Suprapubic skin (tissue), 4 donors: ENCODE measurements around the gene DDX47. TPM values are rescaled to one million over a fixed set of nuclear protein-coding genes. Genes with fewer than 3 reads are reported as not detected.
"Not testable (repeated sequence)": the region's sequence is repeated elsewhere in the genome, so short reads cannot be mapped to it uniquely, and the experiment has no call there.

Source experiments
- DNase-seq, 2 donors: peaks; one replicate each; pipeline ENCODE4 v3.0.0-alpha.2; 2019; ENCODE audit warnings: low spot score in 2 of 2
- H3K27ac ChIP-seq: fragments of 200-600 bp; sonication (generic); one replicate; pipeline ENCODE4 v1.5.1; 2019
- H3K27me3 ChIP-seq: fragments of 200-600 bp; sonication (generic); one replicate; pipeline ENCODE4 v1.5.1; 2019
- H3K36me3 ChIP-seq: fragments of 200-600 bp; sonication (generic); one replicate; pipeline ENCODE4 v1.5.1; 2019
- H3K4me1 ChIP-seq: fragments of 200-600 bp; sonication (generic); one replicate; pipeline ENCODE4 v1.5.1; 2019
- H3K4me3 ChIP-seq: fragments of 200-600 bp; sonication (generic); one replicate; pipeline ENCODE4 v1.5.1; 2019; ENCODE audit warnings: mild to moderate bottlenecking
- H3K9me3 ChIP-seq: fragments of 200-600 bp; sonication (generic); one replicate; pipeline ENCODE4 v1.5.1; 2019
- EP300 ChIP-seq: sonication (generic); formaldehyde crosslinking; IDR thresholded peaks from one replicate; pipeline ENCODE4 v1.6.1; 2017; ENCODE audit warnings: antibody characterized with exemption
- POLR2A ChIP-seq, 2 donors: fragments of 450-650 bp; IDR thresholded peaks; one replicate each; pipeline ENCODE4 v1.6.1; 2017; ENCODE audit warnings: antibody characterized with exemption in 2 of 2, mild to moderate bottlenecking in 2 of 2, moderate library complexity in 2 of 2
- POLR2AphosphoS5 ChIP-seq, 3 donors: sonication (generic); formaldehyde crosslinking; IDR thresholded peaks; one replicate each; pipeline ENCODE4 v1.6.1; 2017; ENCODE audit warnings: antibody characterized with exemption in 3 of 3
- WGBS: methylation state at CpG from one replicate; pipeline ENCODE4 v1.1.5; 2018; 5-methylcytosine and 5-hydroxymethylcytosine counted together
- total RNA-seq, 4 donors: library from RNA; depleted of rRNA; stranded (reverse); fragments of >200 nt; gene quantifications; one replicate each; pipeline ENCODE4 v1.1.0, GENCODE V29; 2016
- TF ChIP-seq, protein P1 (sequence below), 2 donors: fragments of 200-600 bp in 1 of 2; fragments of 450-650 bp in 1 of 2; sonication (generic) in 1 of 2; IDR thresholded peaks; one replicate each; pipeline ENCODE4 v1.5.1; 2016 to 2019; ENCODE audit warnings: antibody characterized with exemption in 2 of 2, mild to moderate bottlenecking in 1 of 2, moderate library complexity in 1 of 2

Gene DDX47
- total RNA-seq, 4 donors from 2014 or later: 64.1 to 76.4 (median 66.9) TPM

DNA sequence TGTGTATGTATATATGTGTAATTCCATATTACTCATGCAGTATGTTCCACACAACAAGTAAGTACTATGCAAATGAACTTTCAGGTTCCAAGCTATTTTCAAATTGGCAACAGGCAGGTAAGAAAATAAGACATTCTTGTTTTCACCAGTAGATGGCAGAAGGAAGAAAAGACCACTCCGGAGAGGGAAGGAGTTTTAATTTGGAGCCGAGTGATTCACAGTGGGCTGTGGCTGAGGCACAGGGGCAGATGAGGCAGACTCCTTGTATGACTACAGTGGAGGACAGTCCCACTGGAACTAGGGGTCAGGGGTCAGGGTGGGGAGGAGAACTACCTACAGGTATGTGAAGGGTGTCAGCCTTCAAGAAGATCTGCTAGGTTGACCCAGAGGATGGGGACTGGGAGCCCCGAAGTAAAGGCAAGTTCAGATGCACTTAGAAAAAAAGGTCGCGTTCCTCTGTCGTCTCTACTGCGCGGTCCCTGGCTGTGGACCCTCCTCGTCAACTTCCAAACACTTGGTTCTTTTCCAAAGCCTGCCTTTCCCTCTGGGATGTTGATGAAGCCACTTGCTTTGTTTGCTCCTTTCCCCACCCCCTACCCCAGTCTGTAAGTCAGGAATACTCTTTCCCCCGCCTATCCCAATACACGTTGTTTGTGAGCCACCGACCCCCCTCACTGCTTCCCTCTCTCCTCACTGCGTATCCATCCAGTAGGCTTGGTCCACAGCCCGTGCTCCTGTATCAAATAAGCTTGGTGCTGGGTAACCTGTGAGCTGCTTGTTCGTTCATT is 24.1 kb downstream of the DDX47 start:
- DNase-seq: no peak
- TF ChIP-seq POLR2AphosphoS5 (IDR thresholded peaks at IDR 0.05): no peak
- no peak for TF ChIP-seq EP300
- TF ChIP-seq POLR2A (IDR thresholded peaks at IDR 0.05): no peak
- TF ChIP-seq, protein P1, sequence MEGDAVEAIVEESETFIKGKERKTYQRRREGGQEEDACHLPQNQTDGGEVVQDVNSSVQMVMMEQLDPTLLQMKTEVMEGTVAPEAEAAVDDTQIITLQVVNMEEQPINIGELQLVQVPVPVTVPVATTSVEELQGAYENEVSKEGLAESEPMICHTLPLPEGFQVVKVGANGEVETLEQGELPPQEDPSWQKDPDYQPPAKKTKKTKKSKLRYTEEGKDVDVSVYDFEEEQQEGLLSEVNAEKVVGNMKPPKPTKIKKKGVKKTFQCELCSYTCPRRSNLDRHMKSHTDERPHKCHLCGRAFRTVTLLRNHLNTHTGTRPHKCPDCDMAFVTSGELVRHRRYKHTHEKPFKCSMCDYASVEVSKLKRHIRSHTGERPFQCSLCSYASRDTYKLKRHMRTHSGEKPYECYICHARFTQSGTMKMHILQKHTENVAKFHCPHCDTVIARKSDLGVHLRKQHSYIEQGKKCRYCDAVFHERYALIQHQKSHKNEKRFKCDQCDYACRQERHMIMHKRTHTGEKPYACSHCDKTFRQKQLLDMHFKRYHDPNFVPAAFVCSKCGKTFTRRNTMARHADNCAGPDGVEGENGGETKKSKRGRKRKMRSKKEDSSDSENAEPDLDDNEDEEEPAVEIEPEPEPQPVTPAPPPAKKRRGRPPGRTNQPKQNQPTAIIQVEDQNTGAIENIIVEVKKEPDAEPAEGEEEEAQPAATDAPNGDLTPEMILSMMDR (IDR thresholded peaks at IDR 0.05): peak; percentile 31 to 38
- 65% methylated on average over 15 of the region's 15 CpGs for WGBS
- H3K4me3 ChIP-seq: no peak overlapping the region
- no peaks in the 10 kb centered on the region for H3K27me3 ChIP-seq
- peaks cover 10% of the 10 kb centered on the region for H3K4me1 ChIP-seq
- H3K36me3 ChIP-seq: peaks cover 17% of the 10 kb centered on the region
- no peak overlapping the region for H3K27ac ChIP-seq
- H3K9me3 ChIP-seq: no peaks in the 10 kb centered on the region

DNA sequence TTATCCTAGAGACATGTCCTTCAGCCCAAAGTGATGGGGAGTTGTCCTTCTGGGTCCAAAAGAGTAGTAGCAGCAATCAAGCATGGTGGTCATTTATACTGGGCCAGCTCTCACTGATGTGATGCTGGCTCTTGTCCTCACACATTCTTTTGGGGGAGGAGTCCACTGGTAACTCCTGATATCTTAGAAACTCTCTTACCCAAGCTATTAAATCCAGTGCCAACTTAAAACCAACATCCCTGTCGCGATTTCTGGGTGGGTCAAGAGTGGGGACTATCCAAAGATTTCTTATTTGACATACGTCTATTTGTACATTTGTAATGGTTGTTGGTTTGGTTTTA is 24.6 kb downstream of the DDX47 start:
- TF ChIP-seq EP300 (no peak), POLR2AphosphoS5 (IDR thresholded peaks at IDR 0.05) (no peak), POLR2A (IDR thresholded peaks at IDR 0.05) (no peak)
- TF ChIP-seq, protein P1 (IDR thresholded peaks at IDR 0.05): no peak
- H3K36me3 ChIP-seq: peaks cover 12% of the 10 kb centered on the region
- no peak for DNase-seq
- no peak overlapping the region for H3K27ac ChIP-seq
- peaks cover 10% of the 10 kb centered on the region for H3K4me1 ChIP-seq
- H3K27me3 ChIP-seq: no peaks in the 10 kb centered on the region
- H3K9me3 ChIP-seq: no peaks in the 10 kb centered on the region
- no peak overlapping the region for H3K4me3 ChIP-seq
- 73% methylated on average over 3 of the region's 3 CpGs for WGBS

GRCh38 chr12:12839003-12839395 is 25.9 kb downstream of the DDX47 start:
- H3K27ac ChIP-seq: no peak overlapping the region
- H3K4me1 ChIP-seq: peaks cover 10% of the 10 kb centered on the region

GRCh38 chr12:12839439-12839838 is 26.3 kb downstream of the DDX47 start:
- not testable (repeated sequence) for H3K4me3 ChIP-seq, H3K4me1 ChIP-seq, H3K27ac ChIP-seq, DNase-seq, H3K36me3 ChIP-seq, H3K9me3 ChIP-seq, H3K27me3 ChIP-seq
- 88% methylated on average over 10 of the region's 10 CpGs for whole genome bisulfite sequencing

More at GRCh38 chr12:12839003-12839395, 25.9 kb downstream of the DDX47 start:
- TF ChIP-seq, protein P1 (IDR thresholded peaks at IDR 0.05): no peak
- TF ChIP-seq POLR2A (IDR thresholded peaks at IDR 0.05): no peak
- TF ChIP-seq EP300: no peak
- no peak for TF ChIP-seq POLR2AphosphoS5 (IDR thresholded peaks at IDR 0.05)
- Histone ChIP-seq H3K9me3 (no peaks in the 10 kb centered on the region), H3K36me3 (no peaks in the 10 kb centered on the region), H3K27me3 (no peaks in the 10 kb centered on the region), H3K4me3 (no peak overlapping the region)
- DNase-seq: no peak
- 100% methylated on average over 1 of the region's 1 CpG for WGBS

GRCh38 chr12:12839873-12840579 is 26.9 kb downstream of the DDX47 start:
- no peak for DNase-seq
- Histone ChIP-seq H3K27me3 (no peaks in the 10 kb centered on the region), H3K4me1 (peaks cover 10% of the 10 kb centered on the region), H3K27ac (no peak overlapping the region), H3K36me3 (no peaks in the 10 kb centered on the region), H3K9me3 (no peaks in the 10 kb centered on the region), H3K4me3 (no peak overlapping the region)
- no peak for TF ChIP-seq POLR2AphosphoS5 (IDR thresholded peaks at IDR 0.05)
- TF ChIP-seq, protein P1 (IDR thresholded peaks at IDR 0.05): no peak
- no peak for TF ChIP-seq EP300
- 68% methylated on average over 5 of the region's 5 CpGs for WGBS
